Measurements from ENCODE around the gene VWA1.
"Not testable (repeated sequence)": the region's sequence is repeated elsewhere in the genome, so short reads cannot be mapped to it uniquely, and the experiment has no call there.

VWA1 gene

GRCh38 chr1:1402901-1403392, 32.5 kb upstream of the VWA1 start:
- DNase-seq (ENCODE audit: low read depth, low spot score): not testable (repeated sequence)

GRCh38 chr1:1403653-1404052, 31.8 kb upstream of the VWA1 start:
- no peak for DNase-seq (ENCODE audit: low read depth, low spot score)

- no peak for DNase-seq (ENCODE audit: low read depth, low spot score)
Measured at GRCh38 chr1:1406101-1406820, 29.2 kb upstream of the VWA1 start.

- peak; percentile 67 for DNase-seq (ENCODE audit: low read depth, low spot score)
Measured at GRCh38 chr1:1406821-1407635, 28.5 kb upstream of the VWA1 start, which contains the start of gene MRPL20. Gene MRPL20 (minus strand): TSS chr1:1407293. CDS start chr1:1407217, 76 bp downstream.

GRCh38 chr1:1407636-1408318, 27.7 kb upstream of the VWA1 start:
- no peak for DNase-seq (ENCODE audit: low read depth, low spot score)

- not testable (repeated sequence) for DNase-seq (ENCODE audit: low read depth, low spot score)
Measured at GRCh38 chr1:1410238-1410637, 25.3 kb upstream of the VWA1 start.

GRCh38 chr1:1411626-1412025, 23.9 kb upstream of the VWA1 start:
- no peak for DNase-seq (ENCODE audit: low read depth, low spot score)

GRCh38 chr1:1412311-1412902, 23.1 kb upstream of the VWA1 start:
- DNase-seq (ENCODE audit: low read depth, low spot score): not testable (repeated sequence)

- no peak for DNase-seq (ENCODE audit: low read depth, low spot score)
Measured at GRCh38 chr1:1415751-1416150, 19.7 kb upstream of the VWA1 start.

- DNase-seq (ENCODE audit: low read depth, low spot score): not testable (repeated sequence)
Measured at GRCh38 chr1:1417396-1417795, 18.1 kb upstream of the VWA1 start.

- not testable (repeated sequence) for DNase-seq (ENCODE audit: low read depth, low spot score)
Measured at GRCh38 chr1:1417825-1418463, 17.5 kb upstream of the VWA1 start.

GRCh38 chr1:1418464-1419362, 16.8 kb upstream of the VWA1 start:
- no peak for DNase-seq (ENCODE audit: low read depth, low spot score)

- no peak for DNase-seq (ENCODE audit: low read depth, low spot score)
Measured at GRCh38 chr1:1419363-1419812, 16.1 kb upstream of the VWA1 start.

- no peak for DNase-seq (ENCODE audit: low read depth, low spot score)
Measured at GRCh38 chr1:1419813-1420653, 15.5 kb upstream of the VWA1 start.

- no peak for DNase-seq (ENCODE audit: low read depth, low spot score)
Measured at GRCh38 chr1:1420654-1421141, 14.8 kb upstream of the VWA1 start.

- no peak for DNase-seq (ENCODE audit: low read depth, low spot score)
Measured at GRCh38 chr1:1421147-1421906, 14.2 kb upstream of the VWA1 start, which contains the start of gene ANKRD65. Gene ANKRD65 (minus strand): TSS chr1:1421276. CDS start chr1:1421005, 271 bp downstream.

- no peak for DNase-seq (ENCODE audit: low read depth, low spot score)
Measured at GRCh38 chr1:1421907-1422464, 13.5 kb upstream of the VWA1 start.
